Right ventricle myocardium superior (tissue), 1 donor: Measurements from ENCODE around the gene TCERG1. TPM values are rescaled to one million over a fixed set of nuclear protein-coding genes. Genes with fewer than 3 reads are reported as not detected.

Source experiments
- ATAC-seq: fragments of 200-7000 bp; cut with Tn5 transposase; one replicate; pipeline ENCODE4 v1.9.1; 2020; ENCODE audit warnings: mild to moderate bottlenecking; ENCODE audit not compliant: poor library complexity
- DNase-seq: peaks from one replicate; pipeline ENCODE4 v3.0.0-alpha.2; 2020
- intact Hi-C: fragments of 100-400 bp; cut with DNase I; formaldehyde crosslinking; loops from one replicate; pipeline ENCODE4 v1.11.2; 2022
- long read RNA-seq: library from polyadenylated mRNA; unstranded; transcript quantifications from one replicate; pipeline ENCODE4 v2.0.0, GENCODE V29; 2021
- total RNA-seq: library from RNA; stranded (reverse); fragmentation: NEBNext Ultra II Directional; extraction: Animal tissue kit (Norgen Biotek cat#: 25700); gene quantifications from one replicate; pipeline ENCODE4 v1.2.1, GENCODE V29; 2021
- donor health status: DM: no; HTN: yes; CAD: no; lungs with severe emphysema.

The TCERG1 gene
- total RNA-seq = 20.8 TPM
- long read RNA-seq, full-length matches to known transcripts = 3 of 14 reads
- long read RNA-seq, partial matches to known transcripts = 8 of 14 reads
- long read RNA-seq, other reads (novel, unspliced or antisense) = 3 of 14 reads

DNA sequence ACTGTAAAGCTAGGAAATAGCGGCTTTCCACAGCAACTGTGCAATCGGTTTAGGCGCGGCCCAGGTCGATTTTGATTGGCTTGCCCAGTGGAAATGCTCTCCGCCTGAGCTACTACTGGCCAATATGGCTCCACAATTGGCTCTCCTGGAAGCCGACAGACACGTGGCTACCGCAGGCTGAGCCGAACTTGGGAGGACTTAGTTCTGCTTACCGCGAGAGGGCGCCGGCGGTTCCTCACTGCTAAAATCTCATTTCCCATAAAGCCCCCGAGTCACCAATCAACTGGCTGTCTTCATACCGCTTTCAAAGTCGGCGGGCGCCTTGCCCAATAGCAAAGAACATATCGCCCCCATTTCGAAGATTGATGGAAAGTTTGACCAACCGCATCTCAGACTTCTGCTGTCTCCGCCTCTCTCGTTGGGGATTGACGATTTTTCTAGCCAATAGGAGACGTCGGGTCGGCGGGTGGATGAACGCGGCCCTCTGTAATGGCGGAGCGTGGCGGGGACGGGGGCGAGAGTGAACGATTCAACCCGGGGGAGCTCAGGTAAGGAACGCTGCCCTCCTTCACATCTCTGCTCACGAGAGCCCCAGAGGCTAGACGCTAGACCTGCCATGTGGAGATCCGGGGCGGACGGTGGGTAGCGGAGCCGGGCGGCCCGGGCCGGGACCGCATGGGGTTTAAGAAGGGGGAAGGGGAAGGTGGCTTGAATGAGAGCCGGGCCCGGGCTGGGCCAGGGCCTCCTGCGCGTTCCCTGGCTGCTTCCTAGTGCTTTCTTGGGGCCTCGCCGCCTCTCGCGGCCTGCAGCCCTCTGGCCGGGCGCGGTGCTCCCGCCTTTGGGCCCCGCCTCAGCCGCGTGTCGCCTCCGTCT lies at the start of gene TCERG1:
TSS of gene TCERG1 (plus strand) at position 473 of the 873 bp plus-strand sequence. CDS start at position 490, 17 bp downstream.
- intact Hi-C loops = no loop called here
- DNase-seq (peak; percentile 99), ATAC-seq (peak; percentile 96)

DNA sequence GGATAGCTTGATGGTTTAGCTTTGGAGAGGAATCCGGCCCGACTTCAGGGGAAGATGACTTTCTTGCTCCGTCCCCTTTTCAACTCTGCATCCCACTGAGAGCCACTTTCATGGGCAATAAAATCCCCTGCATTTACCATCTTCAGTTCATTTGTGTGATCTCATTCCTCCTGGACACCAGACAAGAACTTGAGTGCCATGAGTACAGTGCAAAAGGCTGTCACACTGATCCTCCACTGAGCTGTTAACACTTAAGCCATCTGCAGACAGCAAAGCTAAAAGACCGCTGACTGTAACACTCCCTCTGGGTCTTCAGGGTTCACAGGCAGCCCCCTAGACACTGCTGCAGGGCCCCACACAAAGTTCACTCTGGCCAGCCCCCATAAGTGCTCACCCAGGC lies 48.3 kb upstream of the TCERG1 start:
- ATAC-seq (no peak), DNase-seq (no peak)
- intact Hi-C loops = no loop called here

DNA sequence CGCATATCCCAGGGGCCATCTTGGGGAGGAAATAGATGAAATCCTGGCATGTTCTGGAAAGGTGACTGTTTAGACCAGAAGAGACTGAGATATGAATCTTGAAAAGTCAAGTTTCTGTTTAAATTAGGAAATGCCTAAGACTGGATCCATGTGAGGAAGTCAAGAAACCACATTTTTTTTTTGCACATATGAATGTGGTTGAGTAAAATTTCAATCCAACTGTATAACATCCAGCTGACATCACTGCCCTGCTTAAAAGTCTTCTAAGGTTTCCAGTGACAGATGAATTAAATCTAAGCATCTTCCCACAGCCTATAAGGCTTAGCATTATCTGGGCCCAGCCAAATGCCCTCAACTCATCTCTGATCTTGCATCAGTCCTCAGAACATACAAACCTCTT lies 47.7 kb upstream of the TCERG1 start:
- intact Hi-C loops = no loop called here
- DNase-seq (no peak), ATAC-seq (no peak)

DNA sequence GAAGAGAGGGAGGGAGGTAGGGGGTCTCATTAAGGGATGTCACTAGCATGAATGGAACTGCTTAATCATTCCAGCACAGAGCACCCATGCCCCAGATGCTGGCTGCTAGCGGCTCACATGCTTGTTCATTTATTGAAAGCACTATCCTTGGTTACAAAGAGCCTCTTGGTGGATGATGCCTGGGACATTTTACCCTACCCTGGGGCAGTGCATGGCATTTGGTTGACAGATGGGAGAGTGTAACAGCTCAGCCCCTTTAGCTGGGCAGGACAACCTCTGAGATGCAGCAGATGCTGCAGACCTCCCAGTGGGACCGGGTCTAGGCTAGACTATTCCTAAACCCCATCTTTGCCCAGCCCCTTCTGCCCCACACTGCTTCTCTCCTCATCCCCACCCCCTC lies 46.9 kb upstream of the TCERG1 start:
- DNase-seq = no peak
- ATAC-seq = no peak
- intact Hi-C loops = no loop called here

DNA sequence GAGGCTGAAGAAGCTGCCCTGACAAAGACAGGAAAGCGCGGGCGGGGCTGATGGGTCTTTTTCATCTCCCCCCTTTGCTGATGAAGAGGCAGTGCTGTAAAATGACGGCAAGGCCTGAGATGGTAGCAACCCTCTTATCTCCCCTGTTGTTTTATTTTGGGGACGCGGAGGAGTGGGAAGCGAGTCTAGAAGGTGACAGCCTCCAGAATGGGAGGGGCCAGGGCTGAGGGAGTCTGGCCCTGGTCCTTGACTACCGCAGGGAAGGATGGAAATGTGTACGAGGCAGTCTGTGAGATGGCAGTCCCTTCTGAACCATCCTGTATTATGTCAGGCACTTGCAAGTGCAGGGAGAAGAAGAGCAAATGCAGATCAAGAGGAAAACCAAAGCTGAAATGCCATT lies 46.1 kb upstream of the TCERG1 start:
- intact Hi-C loops = no loop called here
- DNase-seq = no peak
- ATAC-seq = no peak

DNA sequence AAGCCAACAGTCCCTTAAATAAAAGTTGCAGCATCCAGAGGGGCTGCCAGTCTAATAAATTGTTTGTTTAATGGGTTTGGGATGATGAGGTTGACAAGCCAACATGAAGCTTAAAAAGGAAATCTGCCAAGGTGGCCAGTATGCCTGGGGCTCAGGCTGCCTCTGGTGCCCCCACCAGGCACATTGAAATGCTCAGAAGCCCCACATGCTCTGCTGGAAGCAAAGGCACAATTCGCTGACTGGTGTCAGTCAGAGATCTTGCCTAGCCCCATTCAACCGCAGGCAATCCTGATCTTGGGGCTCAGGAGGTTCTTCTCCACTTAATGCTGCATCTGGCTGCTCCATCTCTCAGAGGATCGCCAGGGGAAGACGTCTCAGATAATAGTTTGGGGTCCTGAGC lies 44.2 kb upstream of the TCERG1 start:
- DNase-seq (no peak), ATAC-seq (no peak)
- intact Hi-C loops = no loop called here

DNA sequence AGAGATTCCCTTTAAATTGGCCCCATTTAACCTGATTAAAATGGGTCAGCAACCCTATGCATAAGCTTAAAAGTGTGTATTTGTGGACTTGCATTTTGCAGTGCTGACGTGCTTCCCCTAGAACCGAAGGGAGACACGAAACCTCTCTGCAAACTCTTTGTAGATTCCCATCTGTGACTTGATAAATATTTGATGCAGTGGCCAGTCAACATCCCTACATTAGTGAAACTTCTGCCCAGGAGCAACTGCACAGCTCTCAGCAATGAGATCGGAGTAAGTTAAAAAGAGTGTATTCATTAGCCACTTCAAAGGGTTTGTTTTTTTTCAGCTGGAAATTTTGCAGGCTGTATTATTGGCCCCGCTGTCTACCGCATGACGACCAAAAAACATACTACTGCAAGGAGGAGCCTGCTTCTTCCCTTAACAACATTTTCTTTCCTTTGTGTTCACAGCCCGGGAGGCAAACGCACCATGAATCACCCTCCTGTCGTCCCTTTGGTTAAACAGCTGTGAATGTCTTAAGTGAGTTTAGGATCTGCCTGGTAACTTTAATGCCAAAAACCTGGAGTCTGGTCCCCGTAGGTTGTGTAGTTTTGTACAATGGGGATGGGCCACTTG lies 38.0 kb upstream of the TCERG1 start:
- no peak for ATAC-seq
- no peak for DNase-seq
- intact Hi-C loops = no loop called here

DNA sequence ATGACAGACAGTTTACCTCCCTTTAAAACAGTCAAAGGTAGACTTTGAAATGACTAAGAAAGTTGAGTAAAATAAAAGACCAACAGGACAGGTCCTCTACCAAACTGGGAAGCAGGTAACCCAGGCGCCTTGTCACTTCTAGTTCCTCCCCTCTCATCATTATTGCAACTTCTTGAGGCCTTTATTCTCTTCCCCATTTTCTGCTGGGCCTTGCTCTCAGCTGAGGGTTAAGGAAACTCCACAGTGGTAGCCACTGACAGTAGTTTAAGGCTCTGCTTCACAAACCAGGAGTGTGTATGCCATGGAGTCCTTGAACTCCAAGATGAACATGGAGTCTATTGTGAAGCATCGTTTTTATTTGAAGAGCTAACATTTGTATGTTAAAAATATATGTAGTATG lies 36.9 kb upstream of the TCERG1 start:
- intact Hi-C loops = no loop called here
- no peak for ATAC-seq
- DNase-seq = no peak

DNA sequence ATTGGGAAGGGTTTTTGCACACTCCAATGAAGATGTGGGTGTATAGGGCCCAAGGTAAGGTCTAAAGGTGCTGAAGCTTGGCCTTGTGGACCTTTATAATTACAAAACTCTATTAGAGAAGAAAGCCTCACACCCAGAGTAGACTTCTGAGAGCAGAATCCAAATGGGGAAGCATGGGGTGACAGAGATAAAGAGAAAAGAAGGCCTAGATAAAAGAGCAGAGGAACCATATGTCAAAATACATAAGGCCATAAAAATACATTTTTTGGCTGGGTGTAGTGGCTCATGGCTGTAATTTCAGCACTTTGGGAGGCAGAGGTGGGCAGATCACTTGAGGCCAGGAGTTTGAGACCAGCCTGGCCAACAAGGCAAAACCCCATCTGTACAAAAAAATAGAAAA lies 27.4 kb upstream of the TCERG1 start:
- intact Hi-C loops = no loop called here
- no peak for ATAC-seq
- DNase-seq = no peak

DNA sequence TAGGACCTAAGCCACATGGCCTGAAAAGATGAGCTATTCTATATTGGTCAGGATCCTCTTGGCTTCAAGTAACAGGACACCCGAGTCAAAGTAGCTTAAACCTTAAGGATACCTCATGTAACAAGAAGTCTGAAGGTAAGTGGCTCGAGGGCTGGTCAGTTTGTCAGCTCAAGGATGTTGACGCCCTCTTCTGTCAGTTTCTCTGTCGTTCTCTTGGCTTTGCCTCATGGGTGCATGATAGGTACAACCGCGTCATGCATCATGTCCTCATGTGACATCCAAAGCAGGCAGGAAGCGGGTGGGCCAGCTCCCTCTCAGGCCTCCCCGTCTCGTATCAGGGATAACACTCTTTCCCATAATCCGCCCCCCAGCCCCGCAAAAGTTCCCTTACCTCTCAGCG lies 22.1 kb upstream of the TCERG1 start:
- intact Hi-C loops = no loop called here
- ATAC-seq (no peak), DNase-seq (no peak)

DNA sequence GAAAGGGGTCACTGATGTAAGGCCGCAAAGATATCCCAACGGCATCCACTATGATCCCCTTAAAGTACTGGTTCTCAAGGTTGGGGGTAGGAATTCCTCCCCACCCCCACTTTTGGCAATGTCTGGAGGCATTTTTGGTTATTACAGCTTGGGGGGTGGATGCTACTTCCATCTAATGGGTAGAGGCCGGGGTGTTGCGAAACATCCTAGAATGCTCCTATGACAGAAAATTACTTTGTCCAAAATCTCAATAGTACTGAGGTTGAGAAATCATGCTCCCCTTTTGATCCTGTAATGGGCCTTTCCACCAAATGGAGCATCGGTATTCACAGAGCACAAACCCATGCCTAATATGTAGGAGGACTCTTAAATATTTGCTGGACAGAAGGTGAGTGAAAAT lies 20.8 kb upstream of the TCERG1 start:
- ATAC-seq (no peak), DNase-seq (no peak)
- intact Hi-C loops = no loop called here

DNA sequence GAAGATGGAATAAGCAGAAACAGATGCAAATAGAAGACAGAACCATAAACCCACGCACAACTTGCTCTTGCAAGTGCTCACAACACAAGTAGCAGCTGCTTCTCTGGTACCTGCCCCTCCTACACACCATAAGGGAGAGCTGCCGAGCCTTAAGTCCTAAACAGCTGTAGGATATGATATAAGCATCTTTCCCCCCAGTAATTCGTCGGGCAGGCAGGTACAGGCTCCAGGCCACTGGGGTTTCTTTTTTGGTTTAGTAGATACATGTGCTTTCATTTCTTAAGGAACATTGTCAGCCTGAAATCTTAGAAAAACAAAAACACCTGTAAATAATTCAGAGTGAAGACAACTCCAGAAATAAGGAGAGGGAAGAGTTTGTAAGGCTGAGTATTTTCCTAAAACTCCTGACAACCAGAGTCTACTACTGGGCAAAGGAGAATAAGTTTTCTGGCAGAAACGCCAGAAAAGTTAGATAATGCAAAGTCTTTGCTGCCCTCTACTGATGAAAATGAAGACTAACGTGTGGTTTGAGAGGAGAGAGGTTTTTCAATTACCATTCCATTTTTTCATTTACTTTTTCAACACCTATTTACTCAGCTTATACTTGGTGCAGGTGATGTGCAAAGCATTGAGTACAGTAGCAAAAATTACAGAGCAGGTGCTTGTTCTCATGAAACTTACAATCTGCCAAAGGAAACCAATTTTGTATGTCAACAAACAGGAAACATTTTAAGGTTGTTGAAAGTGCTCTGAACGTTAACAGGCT lies 20.1 kb upstream of the TCERG1 start:
- DNase-seq (no peak), ATAC-seq (peak; percentile 78)
- intact Hi-C loops = no loop called here

DNA sequence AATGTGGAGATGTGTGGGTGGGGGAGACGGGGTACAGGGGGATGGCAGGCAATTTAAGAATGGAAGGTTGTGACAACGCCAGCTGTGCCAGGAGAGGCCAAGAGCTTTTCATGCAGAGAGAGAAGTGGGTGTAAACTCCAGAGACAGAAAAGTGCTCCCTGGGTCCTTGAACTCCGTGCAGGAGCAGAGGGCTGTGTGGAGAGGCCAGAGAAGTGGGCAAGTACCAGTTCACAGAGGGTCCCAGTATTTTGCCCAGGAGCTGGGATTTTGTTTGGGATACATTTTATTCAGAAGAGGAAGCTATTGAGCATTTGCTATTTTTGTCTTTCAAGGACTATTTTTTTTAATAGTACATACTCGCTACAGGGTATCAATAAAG lies 19.5 kb upstream of the TCERG1 start:
- ATAC-seq (no peak), DNase-seq (no peak)
- intact Hi-C loops = no loop called here

DNA sequence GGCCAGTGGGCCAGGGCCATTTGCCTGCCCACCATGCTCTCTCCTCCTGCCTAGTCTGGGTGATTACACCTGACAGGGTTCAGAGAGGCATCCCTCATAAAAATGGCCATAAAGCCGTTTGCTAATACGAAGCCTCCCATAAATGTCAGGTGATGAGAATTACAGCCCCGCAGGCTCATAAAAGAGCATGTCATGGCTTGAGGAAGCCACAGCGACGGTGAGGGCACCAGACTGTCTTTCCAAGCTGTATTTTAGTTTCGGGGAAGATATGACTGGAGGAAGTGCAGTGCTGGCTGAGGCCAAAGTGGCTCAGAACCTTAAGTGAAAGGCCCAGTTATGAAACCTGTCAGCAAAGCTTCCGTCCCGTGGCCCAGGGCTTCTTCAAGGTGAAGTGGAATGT lies 18.5 kb upstream of the TCERG1 start:
- intact Hi-C loops = loop anchor here (2.0 kb wide), 1 partner anchor 138 kb away; no protein-coding TSS in a partner anchor
- no peak for DNase-seq
- ATAC-seq = no peak

DNA sequence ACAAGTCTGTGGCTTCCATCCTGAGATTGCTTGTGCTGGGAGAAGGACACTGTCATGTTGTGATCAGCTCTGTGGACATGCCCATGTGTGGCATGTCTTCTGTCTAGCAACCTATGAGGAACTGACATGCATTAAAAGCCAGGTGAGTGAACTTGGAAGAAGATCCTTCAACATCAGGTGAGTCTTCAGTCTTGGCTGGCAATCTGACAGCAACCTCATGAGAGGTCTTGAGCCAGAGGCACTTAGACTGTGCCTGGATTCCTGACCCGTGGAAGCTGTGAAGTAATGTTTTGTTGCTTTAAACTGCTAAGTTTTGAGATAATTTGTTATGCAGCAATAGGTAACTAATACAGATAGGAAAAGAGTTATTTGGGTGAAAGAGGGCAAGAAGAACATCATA lies 6.8 kb upstream of the TCERG1 start:
- ATAC-seq (no peak), DNase-seq (no peak)
- intact Hi-C loops = no loop called here

DNA sequence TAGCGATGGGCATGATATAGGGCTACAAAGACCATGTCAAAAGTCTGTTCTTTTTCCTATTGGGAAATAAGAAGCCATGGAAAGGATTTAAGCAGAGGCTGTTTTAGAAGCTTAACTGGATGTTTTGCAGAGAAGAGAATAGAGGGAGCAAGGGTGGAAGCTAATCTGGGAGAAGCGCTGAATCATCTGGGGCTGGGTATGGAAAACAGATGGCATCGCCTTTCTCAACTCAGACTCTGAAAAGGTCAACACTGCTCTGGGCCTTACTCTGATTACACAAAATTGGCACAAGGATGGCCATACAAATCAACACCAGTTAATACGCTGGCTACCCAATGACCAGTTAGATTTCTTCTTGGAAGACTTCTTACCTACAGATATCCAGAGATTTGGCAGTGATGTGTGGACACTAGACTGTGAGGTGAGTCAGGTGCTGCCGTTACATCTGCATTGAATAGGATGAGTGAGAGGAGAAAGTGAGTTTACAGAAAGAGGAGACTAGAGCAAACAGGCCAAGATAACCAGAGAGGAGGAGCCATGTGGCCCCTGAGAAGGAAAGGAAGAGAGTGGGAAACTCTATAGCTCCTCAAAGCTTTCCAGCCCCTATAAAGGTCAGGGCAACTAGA lies 6.2 kb upstream of the TCERG1 start:
- ATAC-seq = no peak
- intact Hi-C loops = no loop called here
- no peak for DNase-seq

DNA sequence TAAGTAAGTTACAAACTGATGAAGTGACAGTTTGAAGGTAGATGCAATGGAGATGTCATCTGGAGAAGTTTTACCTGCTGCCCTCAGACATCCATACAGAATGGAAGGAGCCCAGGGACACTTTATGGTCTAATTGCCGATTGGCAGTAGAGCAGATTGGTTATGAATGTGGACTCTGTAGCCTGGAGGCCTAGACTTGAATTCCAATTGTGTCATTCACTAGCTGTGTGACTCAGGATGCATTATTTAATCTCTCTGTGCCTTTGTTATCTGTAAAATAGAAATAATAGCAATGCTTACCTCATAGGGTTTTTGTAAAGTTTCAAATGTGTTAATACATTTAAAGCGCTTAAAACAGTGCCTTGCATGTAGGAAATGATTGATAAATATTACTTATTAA lies 5.2 kb upstream of the TCERG1 start:
- DNase-seq = no peak
- intact Hi-C loops = no loop called here
- ATAC-seq = no peak

DNA sequence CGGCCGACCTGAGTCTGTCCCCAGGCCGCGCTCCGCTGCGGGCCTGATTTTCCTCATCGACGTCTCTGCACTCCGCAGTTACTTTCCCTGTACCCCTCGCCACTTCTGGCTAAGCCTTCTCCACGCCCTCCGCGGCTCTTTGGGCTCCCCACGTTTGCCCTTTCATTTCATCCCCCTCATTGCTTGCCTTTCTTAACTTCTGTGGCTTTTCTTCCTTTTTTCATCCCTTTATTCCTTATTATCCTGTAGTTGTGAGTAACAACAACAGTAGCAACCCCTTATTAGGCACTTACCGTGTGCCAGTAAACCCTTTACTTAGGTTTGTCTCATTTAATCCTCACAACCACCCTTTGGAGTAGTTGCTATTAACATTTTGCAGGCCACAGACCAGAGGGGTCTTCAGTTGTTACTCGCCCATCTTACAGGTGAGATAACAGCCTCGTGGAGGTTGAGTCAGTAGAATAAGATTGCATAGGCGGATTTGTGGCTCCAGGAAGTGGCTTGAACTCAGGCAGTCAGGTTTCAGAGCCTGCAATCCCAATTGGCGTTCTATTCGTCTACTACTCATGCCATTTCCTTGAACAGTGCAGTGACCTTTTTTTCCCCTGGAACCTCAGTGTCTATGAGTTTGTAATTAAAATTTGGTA lies 724 bp downstream of the TCERG1 start:
- ATAC-seq = no peak
- no peak for DNase-seq
- intact Hi-C loops = no loop called here
